ENCODE results near the gene EPB42.
A peak's percentile ranks its signal among the peaks of the same experiment; 100 is the strongest.
"Not testable (repeated sequence)": the region's sequence is repeated elsewhere in the genome, so short reads cannot be mapped to it uniquely, and the experiment has no call there.

Gene EPB42

DNA sequence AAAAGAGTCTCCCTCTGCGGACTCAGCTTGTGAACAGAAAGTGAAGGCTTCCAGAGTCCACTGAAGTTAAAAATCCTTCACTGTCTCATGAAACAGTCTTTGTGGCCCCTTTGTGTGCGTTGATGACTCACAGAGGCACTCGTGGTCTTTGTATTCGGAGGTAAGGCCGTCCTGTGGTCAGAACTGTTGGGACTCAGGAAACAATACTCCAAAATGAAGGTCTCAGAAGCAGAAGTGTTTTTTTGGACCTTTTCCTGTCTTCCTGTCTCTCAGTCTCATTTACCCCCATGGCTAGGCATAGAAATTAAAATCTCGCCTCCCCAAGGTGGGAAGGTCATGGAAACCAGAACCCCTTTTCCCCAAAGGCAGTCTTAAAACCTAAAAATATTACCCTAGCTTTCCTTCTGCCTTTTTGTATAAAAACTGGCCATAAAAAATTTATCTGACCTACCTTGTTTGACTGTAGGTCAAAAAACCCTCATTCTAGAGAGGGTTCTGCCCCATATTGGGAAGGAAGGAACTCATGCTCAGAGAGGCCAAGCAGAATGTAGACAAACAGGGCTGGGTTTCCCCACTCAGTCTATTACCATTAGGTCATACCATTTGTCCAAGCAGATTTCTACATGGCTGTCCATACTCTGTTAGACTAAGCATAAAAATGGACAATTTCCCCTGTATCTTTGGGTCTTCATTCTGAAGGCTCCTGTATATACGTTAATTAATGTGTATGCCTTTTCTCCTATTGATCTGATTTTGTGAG is 19.1 kb upstream of the EPB42 start:
- DNase-seq = peak in 1 of 2 experiments; percentile 10

DNA sequence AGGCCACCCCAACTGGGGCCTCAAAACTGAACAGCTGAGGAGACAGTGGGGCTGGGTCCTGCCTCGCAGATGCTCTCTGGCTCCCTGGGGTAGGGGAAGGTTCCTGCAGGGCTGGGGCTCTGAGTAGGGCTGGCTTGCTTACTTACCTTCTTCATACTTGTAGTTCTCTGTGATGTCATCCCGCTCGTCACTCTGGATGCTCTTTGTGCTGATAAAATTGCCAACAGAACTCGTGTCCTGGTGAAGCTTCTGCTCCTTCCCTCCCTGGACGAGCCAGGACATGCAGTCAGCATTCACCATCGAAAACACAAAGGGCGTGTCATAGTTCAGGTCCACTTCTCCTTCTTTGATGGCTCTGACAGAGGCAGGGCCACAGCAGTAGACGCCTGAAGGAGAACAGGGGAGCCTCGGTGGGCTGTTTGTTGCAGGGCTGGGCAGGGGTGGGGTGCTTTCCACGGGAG is 17.9 kb upstream of the EPB42 start:
- no peak for DNase-seq

DNA sequence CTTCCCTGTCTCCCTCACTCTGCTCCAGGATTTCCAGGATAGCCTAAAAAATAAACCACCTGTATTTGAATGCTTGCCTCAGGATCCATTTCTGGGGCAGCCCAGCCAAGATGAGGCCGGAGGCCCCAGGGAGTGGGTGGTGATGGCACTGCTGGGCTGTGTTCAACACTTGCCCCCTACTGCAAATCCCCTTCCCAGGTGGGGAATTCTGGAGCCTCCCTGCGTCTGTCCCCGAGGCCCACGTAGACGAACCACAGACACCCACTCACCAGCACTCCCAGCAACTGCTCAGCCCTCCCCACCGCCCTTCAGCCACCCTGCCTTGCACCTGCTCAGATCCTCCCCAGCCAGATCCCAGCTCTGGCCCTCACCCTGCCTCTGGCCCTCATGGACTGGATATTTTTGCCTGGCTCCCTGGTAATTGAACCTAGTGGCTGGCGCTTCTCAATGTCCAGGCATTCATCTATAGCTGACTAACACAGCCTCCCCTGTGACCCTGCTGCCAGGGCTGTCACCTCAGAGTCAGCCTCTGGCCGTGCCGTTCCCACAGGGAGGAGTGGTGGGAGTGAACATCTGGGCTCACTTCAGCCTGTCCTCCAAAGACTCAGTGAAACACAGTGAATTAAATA is 17.1 kb upstream of the EPB42 start:
- no peak for DNase-seq

DNA sequence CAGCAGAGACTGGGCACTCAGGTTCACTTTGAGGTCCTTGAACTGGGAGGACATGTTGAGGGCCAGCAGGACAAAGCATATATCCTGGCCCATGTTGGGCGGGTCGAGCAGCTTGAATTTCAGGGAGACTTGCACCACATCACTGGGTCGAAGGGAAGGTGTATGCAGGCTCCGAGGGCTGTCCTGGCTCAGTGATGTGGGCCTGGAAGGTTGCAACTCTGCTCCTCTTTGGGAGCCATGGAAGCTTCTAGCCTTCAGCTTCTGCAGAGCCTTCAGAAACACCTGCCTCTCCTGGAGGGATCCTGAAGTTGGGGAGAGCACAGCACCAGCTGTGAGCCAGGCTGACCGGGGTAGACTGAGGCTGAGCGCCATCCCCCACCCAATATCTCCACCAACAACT is 14.7 kb upstream of the EPB42 start:
- DNase-seq = no peak

DNA sequence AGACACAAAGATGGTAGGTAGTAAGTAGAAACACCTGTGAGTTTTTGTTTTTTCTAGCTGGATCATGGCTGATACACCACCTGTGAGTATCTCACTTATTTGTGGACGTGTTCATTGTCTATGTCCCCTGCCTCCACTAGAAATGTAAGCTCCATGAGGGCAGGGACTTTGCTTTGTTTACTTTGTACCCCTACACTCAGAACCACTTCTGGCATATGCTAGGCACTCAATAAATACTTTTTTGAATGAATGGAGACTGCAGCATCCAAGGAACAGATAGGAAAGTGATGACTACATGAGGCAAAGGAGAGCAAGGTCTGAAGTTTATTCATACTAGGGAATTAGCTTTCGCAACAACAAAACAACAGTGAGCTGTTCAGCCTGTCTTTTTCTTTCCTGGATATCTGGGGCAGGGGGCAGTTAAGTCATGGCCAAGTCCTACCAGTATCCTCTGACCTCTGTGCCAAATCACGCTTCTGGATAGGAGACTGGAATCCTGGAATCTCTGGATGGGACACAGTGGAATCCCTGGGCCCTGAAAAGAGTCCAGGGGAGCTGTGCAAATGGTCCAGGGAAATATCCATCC is 11.6 kb upstream of the EPB42 start:
- DNase-seq = no peak

DNA sequence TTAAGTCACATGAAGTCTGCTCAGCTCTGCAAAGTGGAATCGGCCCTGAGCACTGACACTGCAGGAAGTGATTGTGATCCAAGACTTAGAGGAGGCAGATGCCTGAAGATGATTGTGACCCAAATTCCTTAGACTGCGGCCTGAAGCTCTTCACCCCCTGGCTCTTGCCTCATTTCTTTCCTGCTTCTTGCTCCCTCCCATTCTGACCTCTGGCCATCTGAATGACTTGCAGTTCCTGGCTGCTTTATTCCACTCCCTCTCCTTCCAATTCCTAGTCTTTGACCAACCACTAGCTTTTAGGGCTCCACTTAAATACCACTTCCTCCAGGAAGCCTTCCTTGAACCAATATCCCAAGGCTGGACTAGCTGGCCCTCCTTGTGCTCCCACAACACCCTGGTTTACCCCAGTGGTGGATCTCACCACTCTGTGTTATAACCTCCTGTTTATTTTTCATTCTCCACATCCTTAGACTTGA is 9.9 kb upstream of the EPB42 start:
- no peak for DNase-seq

DNA sequence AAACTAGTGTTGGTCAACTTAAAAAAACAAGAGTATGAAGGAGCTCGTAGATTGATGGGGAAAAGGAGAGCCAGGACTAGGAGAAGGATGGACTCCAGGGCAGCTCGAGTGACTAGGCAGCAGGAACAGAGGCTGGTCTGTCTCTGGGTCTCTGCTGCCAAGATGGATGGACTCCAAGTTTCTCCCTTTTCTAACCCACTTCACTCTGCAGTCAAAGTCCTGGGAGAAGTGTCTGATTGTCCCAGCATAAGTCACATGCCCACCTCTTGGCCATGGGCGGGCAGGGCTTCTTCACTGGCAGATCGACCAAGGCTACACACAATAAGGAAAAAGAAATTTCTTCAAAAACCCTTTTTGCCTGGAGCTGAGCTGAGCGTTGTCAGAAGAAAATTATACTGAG is 9.2 kb upstream of the EPB42 start:
- no peak for DNase-seq

DNA sequence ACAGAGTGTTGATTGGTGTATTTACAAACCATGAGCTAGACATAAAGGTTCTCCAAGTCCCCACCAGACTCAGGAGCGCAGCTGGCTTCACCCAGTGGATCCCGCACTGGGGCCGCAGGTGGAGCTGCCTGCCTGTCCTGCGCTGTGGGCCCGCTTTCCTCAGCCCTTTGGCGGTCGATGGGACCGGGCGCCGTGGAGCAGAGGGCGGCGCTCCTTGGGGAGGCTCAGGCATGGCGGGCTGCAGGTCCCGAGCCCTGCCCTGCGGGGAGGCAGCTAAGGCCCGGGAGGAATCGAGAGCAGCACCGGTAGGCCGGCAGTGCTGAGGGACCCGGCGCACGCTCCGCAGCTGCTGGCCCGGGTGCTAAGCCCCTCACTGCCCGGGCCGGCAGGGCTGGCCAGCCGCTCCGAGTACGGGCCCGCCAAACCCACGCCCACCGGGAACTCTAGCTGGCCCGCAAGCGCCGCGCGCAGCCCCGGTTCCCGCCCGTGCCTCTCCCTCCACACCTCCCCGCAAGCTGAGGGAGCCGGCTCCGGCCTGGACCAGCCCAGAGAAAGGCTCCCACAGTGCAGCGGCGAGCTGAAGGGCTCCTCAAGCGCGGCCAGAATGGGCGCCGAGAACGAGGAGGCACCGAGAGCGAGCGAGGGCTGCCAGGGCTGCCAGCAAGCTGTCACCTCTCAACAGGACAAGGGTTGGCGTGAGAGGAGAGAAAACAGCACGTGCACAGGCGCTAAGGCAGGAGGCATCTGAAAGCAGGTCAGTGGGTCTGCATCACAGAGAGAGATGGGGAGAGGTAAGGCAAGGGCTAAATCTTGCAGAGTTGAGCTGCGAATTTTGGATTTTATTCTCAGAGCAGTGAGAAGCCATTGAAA is 5.9 kb upstream of the EPB42 start:
- DNase-seq = no peak

DNA sequence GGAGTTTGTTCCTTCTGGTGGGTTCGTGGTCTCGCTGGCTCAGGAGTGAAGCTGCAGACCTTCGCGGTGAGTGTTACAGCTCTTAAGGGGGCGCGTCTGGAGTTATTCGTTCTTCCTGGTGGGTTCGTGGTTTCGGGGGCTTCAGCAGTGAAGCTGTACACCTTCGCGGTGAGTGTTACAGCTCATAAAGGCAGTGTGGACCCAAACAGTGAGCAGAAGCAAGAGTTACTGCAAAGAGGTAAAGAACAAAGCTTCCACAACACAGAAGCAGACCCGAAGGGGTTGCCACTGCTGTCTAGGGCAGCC is 5.1 kb upstream of the EPB42 start:
- not testable (repeated sequence) for DNase-seq

DNA sequence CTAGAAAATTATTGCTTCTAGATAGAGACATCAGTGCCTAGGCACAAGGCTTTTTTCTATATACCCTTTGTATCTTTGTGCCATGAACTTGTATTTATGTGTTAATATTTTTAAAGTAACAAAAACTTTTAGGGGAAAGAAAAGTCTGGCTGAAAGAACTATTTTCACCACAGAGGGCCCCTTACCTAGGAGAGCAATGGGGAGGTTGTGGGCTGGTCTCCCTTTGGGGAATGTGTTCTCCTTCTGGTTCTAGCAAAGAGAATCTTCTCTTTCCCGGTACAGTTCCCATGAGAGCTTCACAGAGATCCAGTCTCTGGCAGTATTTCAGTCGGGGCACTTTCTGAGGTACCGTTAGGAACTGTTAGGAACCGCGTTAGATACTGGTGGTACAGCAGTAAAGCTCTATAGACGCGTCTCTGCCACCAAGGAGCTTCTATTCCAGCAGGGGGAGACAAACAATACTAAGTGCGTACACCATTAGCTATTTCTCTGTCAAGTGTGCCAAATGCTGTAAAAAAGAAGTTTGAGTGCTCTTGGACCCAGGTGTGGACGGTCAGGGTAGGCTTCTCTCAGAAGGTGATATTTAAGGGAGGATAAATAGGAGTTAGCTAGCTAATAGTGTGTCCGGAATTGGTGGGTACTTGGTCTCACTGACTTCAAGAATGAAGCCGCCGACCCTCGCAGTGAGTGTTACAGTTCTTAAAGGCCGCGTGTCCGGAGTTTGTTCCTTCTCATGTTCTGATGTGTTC is 4.6 kb upstream of the EPB42 start:
- DNase-seq = peak; percentile 45 to 59

DNA sequence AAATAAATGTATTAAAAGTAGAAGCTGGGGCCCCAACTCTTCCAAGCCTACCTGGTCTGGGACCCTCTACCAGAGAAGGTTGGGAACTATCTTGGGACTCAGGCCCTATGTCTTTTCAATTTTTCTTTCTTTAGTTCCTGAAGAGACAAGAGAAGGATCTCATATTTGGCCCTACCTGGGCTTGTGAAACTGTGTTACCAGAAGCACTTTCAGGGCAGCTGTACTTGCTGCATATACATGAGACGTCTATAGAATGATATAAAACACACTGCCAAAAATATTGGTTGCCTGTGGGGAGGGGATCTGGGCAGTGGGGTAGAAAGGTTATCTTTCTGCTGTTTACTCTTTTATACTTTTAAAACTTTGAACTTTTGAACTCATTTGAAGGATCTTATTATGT is 604 bp upstream of the EPB42 start:
- no peak for DNase-seq

DNA sequence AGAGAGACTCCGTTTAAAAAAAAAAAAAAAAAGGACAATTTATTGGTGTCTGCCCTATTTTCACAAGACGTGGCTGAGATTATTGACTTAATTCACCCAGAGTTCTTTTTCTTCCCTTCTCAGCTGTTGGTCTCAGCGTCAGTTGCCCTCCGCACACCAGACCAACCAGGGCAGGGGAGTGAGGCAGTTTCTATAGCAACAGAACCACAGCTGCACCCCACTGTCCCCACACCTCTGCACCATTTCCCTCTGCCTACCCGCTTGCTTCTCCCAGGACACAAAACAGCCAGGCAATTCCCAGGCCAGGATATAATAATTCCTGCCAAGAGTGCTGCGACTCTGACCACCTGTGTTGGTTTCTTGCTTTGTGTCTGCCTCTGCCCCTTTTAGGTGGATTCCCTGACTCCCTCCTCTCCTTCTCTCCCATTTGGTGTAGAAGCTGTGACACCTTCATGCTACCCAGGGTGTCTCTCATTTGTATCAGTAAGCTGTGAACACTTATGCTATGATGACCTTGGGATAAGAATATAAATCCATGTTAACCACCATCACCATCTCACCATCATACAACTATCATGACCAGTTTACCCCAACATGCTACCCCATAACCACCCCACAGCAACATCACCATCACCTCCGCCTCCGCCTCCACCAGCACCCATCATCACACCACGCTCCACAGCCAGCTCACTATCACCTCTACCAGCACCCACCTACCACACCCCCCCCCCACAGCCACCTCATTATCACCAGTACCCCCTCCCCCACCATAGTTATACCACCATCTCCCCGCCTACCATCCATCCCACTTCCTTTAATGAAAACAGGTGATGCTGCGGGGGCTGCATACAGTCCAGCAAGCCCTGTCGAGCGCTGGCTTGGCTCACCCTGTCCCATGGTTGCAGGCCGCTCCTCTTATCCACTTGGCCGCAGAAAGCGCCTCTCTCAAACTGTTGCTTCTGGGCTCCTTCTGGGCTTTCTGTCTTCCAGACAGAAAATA is 589 bp downstream of the EPB42 start:
- no peak for DNase-seq

DNA sequence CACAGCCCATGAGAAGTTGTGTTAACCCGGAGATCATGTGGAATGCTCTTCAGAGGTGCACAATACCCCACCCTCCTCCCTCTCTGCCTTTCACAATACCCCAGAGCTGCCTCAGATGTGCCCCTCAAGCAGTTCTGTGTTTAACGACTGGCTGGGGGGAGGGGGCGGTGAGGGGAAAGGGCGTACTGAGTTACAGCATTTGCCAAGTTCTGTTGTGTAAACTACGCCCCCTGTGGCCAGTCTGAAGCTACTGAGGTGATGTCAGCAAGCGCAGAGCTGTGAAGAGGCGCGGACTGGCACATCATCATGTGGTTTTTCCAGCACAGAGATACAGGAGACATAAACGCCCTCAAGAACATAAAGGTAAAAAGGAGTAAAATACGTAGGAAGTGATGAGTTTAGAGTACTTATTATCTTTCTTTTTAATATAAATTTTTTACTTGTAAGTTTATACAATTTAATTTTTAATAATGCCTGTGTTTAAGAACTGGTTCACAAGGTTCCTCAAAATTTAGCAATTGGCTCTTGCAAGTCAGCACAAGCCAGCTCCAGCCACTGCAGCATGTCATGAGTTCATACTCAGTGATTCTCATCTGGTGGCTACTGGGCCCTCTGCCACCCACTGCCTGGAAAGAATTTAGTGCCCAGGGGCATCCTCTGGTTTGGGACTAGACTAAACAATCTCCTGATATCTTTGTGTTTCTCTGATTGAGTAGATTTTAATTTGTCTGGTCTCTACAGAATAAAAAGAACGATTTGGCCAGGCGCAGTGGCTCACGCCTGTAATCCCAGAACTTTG is 1.7 kb downstream of the EPB42 start:
- DNase-seq = peak in 1 of 2 experiments; percentile 37

DNA sequence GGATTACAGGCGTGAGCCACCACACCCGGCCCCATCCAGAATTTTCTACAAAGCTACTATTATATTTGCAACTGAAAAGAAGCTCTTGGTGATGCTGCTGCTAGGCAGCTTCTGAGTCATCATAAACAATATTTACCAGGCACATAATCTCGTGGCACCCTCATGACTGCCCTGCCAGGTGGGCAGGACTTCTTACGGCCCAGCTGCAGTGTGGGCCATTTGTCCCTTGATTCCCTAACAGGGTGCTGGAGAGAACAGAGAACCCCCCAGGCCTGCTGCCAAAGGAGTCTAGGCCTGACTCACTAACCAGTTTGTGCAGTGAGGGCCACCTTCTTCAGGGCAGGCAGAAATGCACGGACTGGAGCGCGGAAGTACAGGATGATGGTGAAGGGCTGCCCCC is 4.9 kb downstream of the EPB42 start:
- DNase-seq = no peak

DNA sequence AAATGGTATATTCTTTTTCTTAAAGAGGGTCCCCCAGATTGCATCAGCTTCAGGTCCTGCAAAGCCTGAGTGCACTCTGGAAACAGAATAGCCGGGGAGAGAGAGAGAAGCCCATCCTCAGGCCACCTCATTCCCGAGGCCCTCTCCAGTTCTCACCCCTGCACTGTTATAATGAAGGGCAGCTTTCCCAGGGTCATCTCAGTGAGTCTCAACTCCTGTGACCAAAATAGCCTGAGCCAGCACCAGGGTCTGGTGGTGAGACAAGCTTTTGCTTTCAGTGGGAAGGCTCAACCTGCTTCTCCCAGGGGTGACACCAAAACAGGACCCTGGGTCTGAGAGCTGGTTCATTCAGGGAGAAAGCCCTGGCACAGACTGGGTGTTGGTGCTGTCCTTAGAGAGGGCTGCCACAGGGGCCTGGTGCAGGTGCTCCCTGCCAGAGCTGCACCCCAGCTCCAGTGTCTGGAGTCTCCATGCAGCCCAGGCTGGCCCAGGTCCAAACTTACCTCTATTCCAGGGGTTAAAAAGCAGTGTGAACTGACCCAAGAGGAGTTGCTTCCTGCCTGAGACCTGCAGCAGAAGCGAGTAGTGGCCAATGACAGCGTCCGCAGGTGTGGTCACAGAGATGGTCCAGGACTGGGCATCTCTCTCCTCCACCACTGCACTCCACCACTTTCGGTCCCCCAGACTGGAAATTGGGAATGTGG is 6.1 kb downstream of the EPB42 start:
- no peak for DNase-seq

DNA sequence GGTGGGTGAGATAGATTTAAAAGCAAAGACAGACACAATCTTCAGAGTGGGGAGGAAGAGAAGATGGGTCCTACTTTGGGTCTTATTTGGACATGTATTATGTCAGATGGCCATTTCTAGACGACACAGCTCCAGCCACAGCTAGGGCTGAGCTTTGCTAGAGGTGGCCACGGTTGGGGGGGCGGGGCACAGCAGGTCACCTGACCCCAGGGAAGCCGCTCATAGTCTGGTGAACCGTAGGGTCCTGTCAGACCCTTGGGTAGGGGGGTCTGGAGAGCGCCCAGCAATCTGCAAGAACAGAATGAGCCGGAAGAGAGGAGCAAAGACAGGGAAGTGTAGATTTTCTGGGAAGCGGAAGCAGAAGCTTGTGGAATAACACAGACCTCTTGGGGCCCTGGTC is 6.6 kb downstream of the EPB42 start:
- DNase-seq = no peak

DNA sequence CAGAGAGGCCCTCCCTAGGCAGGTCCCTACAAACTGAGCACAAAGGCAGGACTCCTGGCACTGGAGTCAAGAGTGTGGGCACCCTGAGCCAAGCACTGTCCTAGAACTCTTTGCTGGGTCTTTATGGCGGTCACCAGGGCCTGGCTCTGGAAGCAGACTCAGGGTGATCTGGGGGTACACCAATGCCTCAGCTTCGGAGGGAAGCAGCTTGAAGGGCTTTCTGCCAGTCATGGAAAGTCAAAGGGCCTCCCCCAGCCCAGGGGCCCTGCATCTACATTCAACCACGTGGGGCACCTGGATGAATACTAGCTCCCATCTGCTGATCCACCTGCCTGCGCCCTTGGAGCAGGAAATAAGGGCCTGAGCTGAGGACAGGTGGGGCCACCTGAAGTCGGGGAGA is 7.4 kb downstream of the EPB42 start:
- DNase-seq = no peak

DNA sequence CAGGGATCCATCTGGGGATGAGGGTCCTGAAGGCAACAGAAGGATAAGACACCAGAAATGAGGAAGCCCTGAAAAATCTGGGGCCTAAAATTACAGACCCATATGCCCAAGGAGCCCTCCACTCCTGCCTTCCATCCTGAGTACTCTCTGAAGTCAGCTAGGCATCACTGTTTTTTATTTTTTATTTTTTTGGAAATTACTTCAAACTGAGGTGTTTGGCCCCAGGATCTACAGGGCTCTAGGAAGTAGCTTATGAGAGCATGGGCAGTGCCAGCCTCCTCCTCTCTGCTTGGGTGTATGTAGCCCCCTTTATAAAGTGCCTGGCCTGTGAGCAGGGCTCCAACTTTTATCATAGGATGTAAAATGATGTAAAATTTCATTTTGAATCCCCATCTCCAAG is 7.9 kb downstream of the EPB42 start:
- DNase-seq = no peak

DNA sequence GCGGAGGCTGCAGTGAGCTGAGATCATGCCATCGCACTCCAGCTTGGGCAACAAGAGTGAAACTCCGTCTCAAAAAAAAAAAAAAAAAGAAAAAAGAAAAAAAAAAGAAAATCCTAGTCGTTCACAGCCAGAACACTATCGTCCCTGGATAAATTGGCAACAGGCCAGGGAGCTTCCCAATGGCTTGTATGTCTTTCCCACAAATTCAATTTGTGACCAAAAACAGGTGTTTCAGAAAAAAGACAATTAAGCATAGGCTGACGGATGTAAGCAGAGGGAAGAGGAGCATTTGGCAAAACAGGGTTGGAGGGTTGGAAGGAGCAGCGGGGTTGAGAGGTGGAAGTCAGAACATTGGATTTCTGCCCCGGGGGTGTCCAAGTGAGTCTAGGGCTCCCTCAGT is 8.5 kb downstream of the EPB42 start:
- no peak for DNase-seq

DNA sequence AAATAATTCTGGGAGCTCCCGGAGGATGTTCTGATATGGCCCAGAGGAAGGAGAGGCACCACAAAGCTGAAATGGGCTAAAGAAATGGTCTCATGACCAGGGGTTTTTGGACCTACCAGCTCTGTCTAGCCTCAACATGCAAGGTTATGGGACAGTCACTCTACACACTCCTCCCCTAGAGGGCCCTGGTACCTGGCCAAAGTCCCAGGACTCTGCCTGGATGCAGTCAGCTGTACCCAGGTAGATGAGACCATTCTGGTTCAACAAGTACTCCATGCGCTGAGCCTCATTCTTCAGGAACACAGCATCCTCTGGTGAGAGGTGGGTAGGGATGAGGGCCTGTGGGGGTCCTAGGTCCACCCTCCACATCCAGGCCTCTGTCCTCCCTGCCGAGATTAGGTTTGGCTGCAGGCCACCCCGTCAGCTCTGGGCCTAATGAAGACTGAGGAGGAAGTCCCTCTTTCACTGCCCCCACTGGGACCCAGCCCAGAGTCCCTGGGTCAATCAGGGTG is 9.5 kb downstream of the EPB42 start:
- no peak for DNase-seq

All from activated T-cell treated with anti-CD3 and anti-CD28 coated beads, Interleukin-2, amount 50 U/mL, for 48 hours (primary cell).